Measurements from ENCODE around the gene CDK12.
A peak's percentile ranks its signal among the peaks of the same experiment; 100 is the strongest.
"Not testable (repeated sequence)": the region's sequence is repeated elsewhere in the genome, so short reads cannot be mapped to it uniquely, and the experiment has no call there.

CDK12 gene

GRCh38 chr17:39461113-39461925, at the start of gene CDK12:
Gene CDK12 (plus strand): TSS chr17:39461486. CDS start chr17:39462072, 586 bp downstream.
- DNase-seq, result peak; percentile 96

- no peak for DNase-seq
Observed at GRCh38 chr17:39416141-39416540, 45.1 kb upstream of the CDK12 start.

GRCh38 chr17:39429600-39429999, 31.7 kb upstream of the CDK12 start:
- DNase-seq, result no peak

GRCh38 chr17:39439868-39440267, 21.4 kb upstream of the CDK12 start:
- DNase-seq, result not testable (repeated sequence)

GRCh38 chr17:39443326-39443725, 18.0 kb upstream of the CDK12 start:
- DNase-seq, result no peak

- DNase-seq, result no peak
Observed at GRCh38 chr17:39447561-39447960, 13.7 kb upstream of the CDK12 start.

- no peak for DNase-seq
Observed at GRCh38 chr17:39450051-39450450, 11.2 kb upstream of the CDK12 start.

GRCh38 chr17:39450847-39451581, 10.3 kb upstream of the CDK12 start, which contains the start of gene MED1:
Gene MED1 (minus strand): TSS chr17:39451263. CDS start chr17:39451062, 201 bp downstream.
- DNase-seq, result peak; percentile 94

GRCh38 chr17:39455919-39456318, 5.4 kb upstream of the CDK12 start:
- no peak for DNase-seq

- peak; percentile 39 for DNase-seq
Observed at GRCh38 chr17:39461926-39462569, 762 bp downstream of the CDK12 start.

- no peak for DNase-seq
Observed at GRCh38 chr17:39462631-39463375, 1.5 kb downstream of the CDK12 start.

GRCh38 chr17:39464639-39465181, 3.4 kb downstream of the CDK12 start:
- DNase-seq, result not testable (repeated sequence)

GRCh38 chr17:39468610-39469009, 7.3 kb downstream of the CDK12 start:
- DNase-seq, result not testable (repeated sequence)

- no peak for DNase-seq
Observed at GRCh38 chr17:39473310-39473709, 12.0 kb downstream of the CDK12 start.

GRCh38 chr17:39479631-39480030, 18.3 kb downstream of the CDK12 start:
- not testable (repeated sequence) for DNase-seq

- no peak for DNase-seq
Observed at GRCh38 chr17:39483506-39483905, 22.2 kb downstream of the CDK12 start.

GRCh38 chr17:39484178-39484577, 22.9 kb downstream of the CDK12 start:
- no peak for DNase-seq

GRCh38 chr17:39485555-39485954, 24.3 kb downstream of the CDK12 start:
- DNase-seq, result no peak

- no peak for DNase-seq
Observed at GRCh38 chr17:39486242-39486641, 25.0 kb downstream of the CDK12 start.

- DNase-seq, result not testable (repeated sequence)
Observed at GRCh38 chr17:39487490-39487889, 26.2 kb downstream of the CDK12 start.

- no peak for DNase-seq
Observed at GRCh38 chr17:39487946-39488345, 26.7 kb downstream of the CDK12 start.

GRCh38 chr17:39496921-39497320, 35.6 kb downstream of the CDK12 start:
- DNase-seq, result not testable (repeated sequence)
